TTC549 (cell line): ENCODE results near the gene STAT6.

Source experiments
- FAIRE-seq: peaks from 2 replicates; lab custom pipeline; 2012; peaks lifted over from hg19 to GRCh38; lab: Jason Lieb, UNC

Gene STAT6

GRCh38 chr12:57111031-57111734, at the start of gene STAT6:
Gene STAT6, minus strand, starts transcription at chr12:57111362. Its CDS starts 3,084 bp downstream, at chr12:57108278.
- no peak for FAIRE-seq

- FAIRE-seq: no peak
These were observed 49.6 kb upstream of the STAT6 start for GRCh38 chr12:57160741-57161140.

- no peak for FAIRE-seq
These were observed 48.9 kb upstream of the STAT6 start for GRCh38 chr12:57160040-57160439.

- no peak for FAIRE-seq
These were observed 48.1 kb upstream of the STAT6 start for GRCh38 chr12:57159311-57159710.

GRCh38 chr12:57158665-57159064, 47.5 kb upstream of the STAT6 start:
- FAIRE-seq: no peak

GRCh38 chr12:57158186-57158585, 47.0 kb upstream of the STAT6 start:
- no peak for FAIRE-seq

- FAIRE-seq: no peak
These were observed 46.5 kb upstream of the STAT6 start for GRCh38 chr12:57157588-57158173.

GRCh38 chr12:57156701-57157403, 45.7 kb upstream of the STAT6 start:
- no peak for FAIRE-seq

GRCh38 chr12:57154804-57155434, 43.8 kb upstream of the STAT6 start:
- FAIRE-seq: no peak

- FAIRE-seq: no peak
These were observed 42.9 kb upstream of the STAT6 start for GRCh38 chr12:57154076-57154475.

GRCh38 chr12:57153415-57153997, 42.3 kb upstream of the STAT6 start:
- no peak for FAIRE-seq

GRCh38 chr12:57152639-57153038, 41.5 kb upstream of the STAT6 start:
- no peak for FAIRE-seq

GRCh38 chr12:57151741-57152630, 40.8 kb upstream of the STAT6 start:
- no peak for FAIRE-seq

- FAIRE-seq: no peak
These were observed 39.3 kb upstream of the STAT6 start for GRCh38 chr12:57150400-57151000.

GRCh38 chr12:57149245-57149900, 38.2 kb upstream of the STAT6 start:
- FAIRE-seq: no peak

- FAIRE-seq: no peak
These were observed 37.5 kb upstream of the STAT6 start for GRCh38 chr12:57148469-57149244.

GRCh38 chr12:57146961-57147944, 36.1 kb upstream of the STAT6 start, which contains the start of gene LRP1-AS:
Gene LRP1-AS, minus strand, starts transcription at chr12:57147619.
- FAIRE-seq: no peak

GRCh38 chr12:57146092-57146491, 34.9 kb upstream of the STAT6 start:
- FAIRE-seq: no peak
